WTC11 (cell line): ENCODE measurements around the gene SFMBT1.

Experiments
- ATF6 ChIP-seq: sonication (generic); formaldehyde crosslinking; IDR thresholded peaks from 2 replicates; pipeline ENCODE4 v1.8.1; 2023; ENCODE audit warnings: mild to moderate bottlenecking, missing genetic modification reagents
- CBFB ChIP-seq: sonication (generic); formaldehyde crosslinking; IDR thresholded peaks from 2 replicates; pipeline ENCODE4 v1.8.1; 2022; ENCODE audit warnings: mild to moderate bottlenecking, low read depth, missing genetic modification reagents
- CREB1 ChIP-seq: sonication (generic); formaldehyde crosslinking; IDR thresholded peaks from 2 replicates; pipeline ENCODE4 v1.8.0; 2023; ENCODE audit warnings: mild to moderate bottlenecking, missing genetic modification reagents
- CTCF ChIP-seq: fragments of 200-600 bp; IDR thresholded peaks from 2 replicates; pipeline ENCODE4 v1.8.0; 2022; ENCODE audit warnings: antibody characterized with exemption
- ESRRA ChIP-seq: sonication (generic); formaldehyde crosslinking; IDR thresholded peaks from 2 replicates; pipeline ENCODE4 v1.8.1; 2022; ENCODE audit warnings: mild to moderate bottlenecking, missing genetic modification reagents, borderline replicate concordance
- ETV6 ChIP-seq: sonication (generic); formaldehyde crosslinking; IDR thresholded peaks from 2 replicates; pipeline ENCODE4 v1.8.1; 2022; ENCODE audit warnings: mild to moderate bottlenecking, missing genetic modification reagents
- FOXP1 ChIP-seq: sonication (generic); formaldehyde crosslinking; IDR thresholded peaks from 2 replicates; pipeline ENCODE4 v1.8.0; 2022; ENCODE audit warnings: missing genetic modification reagents, mild to moderate bottlenecking, moderate library complexity, borderline replicate concordance
- NR2C2 ChIP-seq: sonication (generic); formaldehyde crosslinking; IDR thresholded peaks from 2 replicates; pipeline ENCODE4 v1.8.0; 2022; ENCODE audit warnings: mild to moderate bottlenecking, missing genetic modification reagents
- ZNF121 ChIP-seq: sonication (generic); formaldehyde crosslinking; IDR thresholded peaks from 2 replicates; pipeline ENCODE4 v1.8.0; 2023; ENCODE audit warnings: missing genetic modification reagents
- ZNF263 ChIP-seq: sonication (generic); formaldehyde crosslinking; IDR thresholded peaks from 2 replicates; pipeline ENCODE4 v1.8.1; 2022; ENCODE audit warnings: low read depth, mild to moderate bottlenecking, moderate library complexity, missing genetic modification reagents
- TF ChIP-seq, protein P1 (sequence below): sonication (generic); formaldehyde crosslinking; IDR thresholded peaks from 2 replicates; pipeline ENCODE4 v1.8.0; 2022; ENCODE audit warnings: mild to moderate bottlenecking, missing genetic modification reagents

GRCh38 chr3:53011324-53011723 lies 34.5 kb downstream of the SFMBT1 start:
- no peak for TF ChIP-seq CTCF
- no peak for TF ChIP-seq FOXP1
- no peak for TF ChIP-seq ZNF121 (CRISPR knock-in tag)
- no peak for TF ChIP-seq NR2C2
- TF ChIP-seq, protein P1, sequence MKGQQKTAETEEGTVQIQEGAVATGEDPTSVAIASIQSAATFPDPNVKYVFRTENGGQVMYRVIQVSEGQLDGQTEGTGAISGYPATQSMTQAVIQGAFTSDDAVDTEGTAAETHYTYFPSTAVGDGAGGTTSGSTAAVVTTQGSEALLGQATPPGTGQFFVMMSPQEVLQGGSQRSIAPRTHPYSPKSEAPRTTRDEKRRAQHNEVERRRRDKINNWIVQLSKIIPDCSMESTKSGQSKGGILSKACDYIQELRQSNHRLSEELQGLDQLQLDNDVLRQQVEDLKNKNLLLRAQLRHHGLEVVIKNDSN (CRISPR knock-in tag), result no peak
- TF ChIP-seq CBFB (CRISPR knock-in tag), result no peak
- no peak for TF ChIP-seq CREB1
- no peak for TF ChIP-seq ETV6 (CRISPR knock-in tag)
- no peak for TF ChIP-seq ZNF263 (CRISPR knock-in tag)
- TF ChIP-seq ESRRA (CRISPR knock-in tag), result no peak
- TF ChIP-seq ATF6 (CRISPR knock-in tag), result no peak
